HG03095 (cell line): ENCODE measurements around the gene P2RX2.

ENCODE experiments used
- ATAC-seq: cut with Tn5 transposase; IDR thresholded peaks from one replicate; pipeline ENCODE4 v1.9.1; 2021; ENCODE audit warnings: moderate library complexity; ENCODE audit not compliant: unreplicated experiment

The P2RX2 gene

GRCh38 chr12:132633901-132634300 is 15.3 kb downstream of the P2RX2 start:
- no peak for ATAC-seq

GRCh38 chr12:132634411-132634990 is 15.9 kb downstream of the P2RX2 start:
- no peak for ATAC-seq

- no peak for ATAC-seq
Measured at GRCh38 chr12:132635076-132635955, 16.7 kb downstream of the P2RX2 start.

- no peak for ATAC-seq
Measured at GRCh38 chr12:132637811-132638210, 19.2 kb downstream of the P2RX2 start.

GRCh38 chr12:132638541-132639408 is 20.2 kb downstream of the P2RX2 start:
- no peak for ATAC-seq

- no peak for ATAC-seq
Measured at GRCh38 chr12:132639956-132640520, 21.5 kb downstream of the P2RX2 start.

- ATAC-seq = no peak
Measured at GRCh38 chr12:132640936-132641335, 22.4 kb downstream of the P2RX2 start.

GRCh38 chr12:132641811-132642650 is 23.5 kb downstream of the P2RX2 start:
- no peak for ATAC-seq

GRCh38 chr12:132642846-132643835 is 24.6 kb downstream of the P2RX2 start:
- ATAC-seq = no peak

- ATAC-seq = no peak
Measured at GRCh38 chr12:132646850-132647249, 28.3 kb downstream of the P2RX2 start.

GRCh38 chr12:132647858-132648257 is 29.3 kb downstream of the P2RX2 start:
- ATAC-seq = no peak

GRCh38 chr12:132648616-132649225 is 30.1 kb downstream of the P2RX2 start:
- no peak for ATAC-seq

- no peak for ATAC-seq
Measured at GRCh38 chr12:132649226-132649945, 30.8 kb downstream of the P2RX2 start.

- ATAC-seq = no peak
Measured at GRCh38 chr12:132651444-132652100, 33.0 kb downstream of the P2RX2 start.

- no peak for ATAC-seq
Measured at GRCh38 chr12:132653567-132654290, 35.2 kb downstream of the P2RX2 start.

- ATAC-seq = no peak
Measured at GRCh38 chr12:132657004-132657727, 38.6 kb downstream of the P2RX2 start.
